GM20431 (cell line): ENCODE data around the gene FEM1B.

Source experiments
- in situ Hi-C: fragments of 300-500 bp; cut with MseI, MboI; formaldehyde crosslinking; loops from one replicate; pipeline ENCODE4 v1.15.0; 2020; ENCODE audit warnings: low sequenced_read_pairs; ENCODE audit not compliant: unreplicated experiment

FEM1B gene

GRCh38 chr15:68279779-68280753, 2.5 kb downstream of the FEM1B start:
- in situ Hi-C loops = no loop called here

GRCh38 chr15:68281008-68281407, 3.5 kb downstream of the FEM1B start:
- in situ Hi-C loops = no loop called here

GRCh38 chr15:68283401-68283800, 5.9 kb downstream of the FEM1B start:
- in situ Hi-C loops = no loop called here

- in situ Hi-C loops = no loop called here
These were observed 7.2 kb downstream of the FEM1B start for GRCh38 chr15:68284616-68285258.

GRCh38 chr15:68285259-68285980, 7.9 kb downstream of the FEM1B start:
- in situ Hi-C loops = no loop called here

- in situ Hi-C loops = no loop called here
These were observed 8.7 kb downstream of the FEM1B start for GRCh38 chr15:68286256-68286655.

GRCh38 chr15:68289057-68289456, 11.5 kb downstream of the FEM1B start:
- in situ Hi-C loops = no loop called here

GRCh38 chr15:68289621-68290352, 12.2 kb downstream of the FEM1B start:
- in situ Hi-C loops = no loop called here

- in situ Hi-C loops = no loop called here
These were observed 13.2 kb downstream of the FEM1B start for GRCh38 chr15:68290715-68291114.

GRCh38 chr15:68292157-68292781, 14.7 kb downstream of the FEM1B start:
- in situ Hi-C loops = no loop called here

- in situ Hi-C loops = no loop called here
These were observed 15.4 kb downstream of the FEM1B start for GRCh38 chr15:68292967-68293366.

- in situ Hi-C loops = no loop called here
These were observed 17.7 kb downstream of the FEM1B start for GRCh38 chr15:68295014-68295805.

GRCh38 chr15:68298336-68298735, 20.8 kb downstream of the FEM1B start:
- in situ Hi-C loops = no loop called here

GRCh38 chr15:68298882-68299381, 21.4 kb downstream of the FEM1B start:
- in situ Hi-C loops = no loop called here

GRCh38 chr15:68299436-68299835, 21.9 kb downstream of the FEM1B start:
- in situ Hi-C loops = no loop called here

- in situ Hi-C loops = loop anchor here (10.0 to 25.0 kb wide), 2 partner anchors 237 to 374 kb away; no protein-coding TSS in a partner anchor
These were observed 22.8 kb downstream of the FEM1B start for GRCh38 chr15:68300115-68300940.

GRCh38 chr15:68301301-68301700, 23.8 kb downstream of the FEM1B start:
- in situ Hi-C loops = loop anchor here (10.0 to 25.0 kb wide), 2 partner anchors 236 to 374 kb away; no protein-coding TSS in a partner anchor
